HEK293 (cell line): ENCODE results near the gene VPS4A.
A peak's percentile ranks its signal among the peaks of the same experiment; 100 is the strongest.

Experiments
- GLIS2 ChIP-seq: fragments of 450-650 bp; formaldehyde crosslinking; IDR thresholded peaks from 2 replicates; pipeline ENCODE4 v1.5.1; 2016; ENCODE audit warnings: missing biosample characterization, missing genetic modification characterization
- MZF1 ChIP-seq: fragments of 450-650 bp; formaldehyde crosslinking; IDR thresholded peaks from 2 replicates; pipeline ENCODE4 v1.5.1; 2017; ENCODE audit warnings: missing biosample characterization, missing genetic modification characterization, borderline replicate concordance
- REPIN1 ChIP-seq: fragments of 450-650 bp; formaldehyde crosslinking; IDR thresholded peaks from 2 replicates; pipeline ENCODE4 v1.5.1; 2017; ENCODE audit warnings: missing biosample characterization, missing genetic modification characterization, low read depth
- SCRT1 ChIP-seq: fragments of 450-650 bp; formaldehyde crosslinking; IDR thresholded peaks from 2 replicates; pipeline ENCODE4 v1.5.1; 2016; ENCODE audit warnings: missing biosample characterization, missing genetic modification characterization, borderline replicate concordance
- ZEB2 ChIP-seq: fragments of 450-650 bp; formaldehyde crosslinking; IDR thresholded peaks from 2 replicates; pipeline ENCODE4 v1.5.1; 2016; ENCODE audit warnings: missing biosample characterization, missing genetic modification characterization
- ZFHX2 ChIP-seq: fragments of 450-650 bp; formaldehyde crosslinking; conservative IDR thresholded peaks from 2 replicates; pipeline ENCODE4 v1.5.1; 2016; ENCODE audit warnings: missing biosample characterization, missing genetic modification characterization
- ZNF114 ChIP-seq: fragments of 450-650 bp; formaldehyde crosslinking; IDR thresholded peaks from 2 replicates; pipeline ENCODE4 v1.5.0; 2017; ENCODE audit warnings: missing biosample characterization, missing genetic modification characterization
- ZNF121 ChIP-seq: fragments of 450-650 bp; formaldehyde crosslinking; IDR thresholded peaks from 2 replicates; pipeline ENCODE4 v1.5.1; 2016; ENCODE audit warnings: missing biosample characterization, missing genetic modification characterization
- ZNF138 ChIP-seq: fragments of 450-650 bp; formaldehyde crosslinking; IDR thresholded peaks from 2 replicates; pipeline ENCODE4 v1.5.1; 2016; ENCODE audit warnings: missing biosample characterization, missing genetic modification characterization, borderline replicate concordance
- ZNF140 ChIP-seq: fragments of 450-650 bp; formaldehyde crosslinking; IDR thresholded peaks from 2 replicates; pipeline ENCODE4 v1.5.1; 2016; ENCODE audit warnings: missing biosample characterization, missing genetic modification characterization
- ZNF16 ChIP-seq: fragments of 450-650 bp; formaldehyde crosslinking; IDR thresholded peaks from 2 replicates; pipeline ENCODE4 v1.5.1; 2016; ENCODE audit warnings: low read depth, missing biosample characterization, missing genetic modification characterization
- ZNF175 ChIP-seq: fragments of 450-650 bp; formaldehyde crosslinking; IDR thresholded peaks from 2 replicates; pipeline ENCODE4 v1.5.1; 2016; ENCODE audit warnings: missing biosample characterization, missing genetic modification characterization
- ZNF184 ChIP-seq: fragments of 450-650 bp; IDR thresholded peaks from 2 replicates; pipeline ENCODE4 v1.5.1; 2018; ENCODE audit warnings: missing biosample characterization, mild to moderate bottlenecking, missing genetic modification characterization
- ZNF19 ChIP-seq: fragments of 450-650 bp; formaldehyde crosslinking; IDR thresholded peaks from 2 replicates; pipeline ENCODE4; 2016; ENCODE audit warnings: missing biosample characterization, missing genetic modification characterization, low read depth
- ZNF223 ChIP-seq: fragments of 450-650 bp; formaldehyde crosslinking; IDR thresholded peaks from 2 replicates; pipeline ENCODE4 v1.5.1; 2016; ENCODE audit warnings: missing biosample characterization, missing genetic modification characterization
- ZNF266 ChIP-seq: fragments of 450-650 bp; formaldehyde crosslinking; IDR thresholded peaks from 2 replicates; pipeline ENCODE4 v1.5.1; 2016; ENCODE audit warnings: missing biosample characterization, missing genetic modification characterization, low read depth
- ZNF274 ChIP-seq, 2 experiments: fragments of 200-500 bp in 1 of 2; fragments of 450-650 bp in 1 of 2; sonication (Bioruptor generic) in 1 of 2; formaldehyde crosslinking in 1 of 2; IDR thresholded peaks; 2 replicates each; pipeline versions ENCODE4 v1.5.1 to v1.6.1; 2014 to 2016; ENCODE audit warnings: borderline replicate concordance in 1 of 2, inconsistent platforms in 1 of 2, low read length in 1 of 2, missing biosample characterization in 1 of 2, missing genetic modification characterization in 1 of 2
- ZNF394 ChIP-seq: fragments of 450-650 bp; formaldehyde crosslinking; IDR thresholded peaks from 2 replicates; pipeline ENCODE4 v1.5.1; 2016; ENCODE audit warnings: missing biosample characterization, missing genetic modification characterization, mild to moderate bottlenecking, moderate library complexity, borderline replicate concordance
- ZNF473 ChIP-seq: fragments of 450-650 bp; formaldehyde crosslinking; IDR thresholded peaks from 2 replicates; pipeline ENCODE4 v1.5.1; 2017; ENCODE audit warnings: missing biosample characterization, missing genetic modification characterization
- ZNF529 ChIP-seq: fragments of 450-650 bp; formaldehyde crosslinking; IDR thresholded peaks from 2 replicates; pipeline ENCODE4 v1.5.1; 2017; ENCODE audit warnings: missing genetic modification characterization, missing biosample characterization; ENCODE audit not compliant: insufficient replicate concordance
- ZNF548 ChIP-seq: fragments of 450-650 bp; formaldehyde crosslinking; IDR thresholded peaks from 2 replicates; pipeline ENCODE4 v1.5.1; 2016; ENCODE audit warnings: missing biosample characterization, missing genetic modification characterization
- ZNF561 ChIP-seq: fragments of 450-650 bp; IDR thresholded peaks from 2 replicates; pipeline ENCODE4 v1.5.1; 2018; ENCODE audit warnings: missing biosample characterization, missing genetic modification characterization, borderline replicate concordance
- ZNF600 ChIP-seq: fragments of 450-650 bp; formaldehyde crosslinking; IDR thresholded peaks from 2 replicates; pipeline ENCODE4 v1.5.1; 2016; ENCODE audit warnings: missing biosample characterization, missing genetic modification characterization
- ZNF624 ChIP-seq: fragments of 450-650 bp; formaldehyde crosslinking; IDR thresholded peaks from 2 replicates; pipeline ENCODE4 v1.5.1; 2017; ENCODE audit warnings: missing biosample characterization, missing genetic modification characterization
- ZNF707 ChIP-seq: fragments of 450-650 bp; formaldehyde crosslinking; IDR thresholded peaks from 2 replicates; pipeline ENCODE4 v1.5.1; 2016; ENCODE audit warnings: missing biosample characterization, missing genetic modification characterization
- ZNF747 ChIP-seq: fragments of 450-650 bp; formaldehyde crosslinking; IDR thresholded peaks from 2 replicates; pipeline ENCODE4 v1.5.1; 2016; ENCODE audit warnings: missing biosample characterization, missing genetic modification characterization
- ZNF76 ChIP-seq: fragments of 450-650 bp; formaldehyde crosslinking; IDR thresholded peaks from 2 replicates; pipeline ENCODE4; 2016; ENCODE audit warnings: low read depth, missing biosample characterization, missing genetic modification characterization, borderline replicate concordance
- ZNF776 ChIP-seq: fragments of 450-650 bp; formaldehyde crosslinking; IDR thresholded peaks from 2 replicates; pipeline ENCODE4 v1.5.0; 2017; ENCODE audit warnings: missing biosample characterization, missing genetic modification characterization, borderline replicate concordance
- ZNF843 ChIP-seq: fragments of 450-650 bp; formaldehyde crosslinking; IDR thresholded peaks from 2 replicates; pipeline ENCODE4 v1.5.1; 2016; ENCODE audit warnings: missing biosample characterization, missing genetic modification characterization
- ZSCAN16 ChIP-seq: fragments of 450-650 bp; formaldehyde crosslinking; IDR thresholded peaks from 2 replicates; pipeline ENCODE4 v1.5.1; 2016; ENCODE audit warnings: missing biosample characterization, missing genetic modification characterization
- ZXDB ChIP-seq: fragments of 450-650 bp; formaldehyde crosslinking; IDR thresholded peaks from 2 replicates; pipeline ENCODE4 v1.5.1; 2016; ENCODE audit warnings: missing biosample characterization, missing genetic modification characterization
- TF ChIP-seq, protein P1 (sequence below): fragments of 450-650 bp; formaldehyde crosslinking; IDR thresholded peaks from 2 replicates; pipeline ENCODE4 v1.5.1; 2016; ENCODE audit warnings: missing biosample characterization, missing genetic modification characterization
- TF ChIP-seq, protein P2 (sequence below): fragments of 450-650 bp; formaldehyde crosslinking; IDR thresholded peaks from 2 replicates; pipeline ENCODE4 v1.5.1; 2016; ENCODE audit warnings: missing biosample characterization, missing genetic modification characterization
- TF ChIP-seq, protein P3 (sequence below): fragments of 450-650 bp; formaldehyde crosslinking; IDR thresholded peaks from 2 replicates; pipeline ENCODE4 v1.5.1; 2016; ENCODE audit warnings: missing biosample characterization, missing genetic modification characterization
- TF ChIP-seq, protein P4 (sequence below): fragments of 450-650 bp; formaldehyde crosslinking; optimal IDR thresholded peaks from 2 replicates; pipeline ENCODE3; 2016; ENCODE audit warnings: missing biosample characterization, mild to moderate bottlenecking, missing genetic modification characterization
- TF ChIP-seq, protein P5 (sequence below): fragments of 450-650 bp; formaldehyde crosslinking; IDR thresholded peaks from 2 replicates; pipeline ENCODE4 v1.5.1; 2017; ENCODE audit warnings: missing biosample characterization, missing genetic modification characterization

VPS4A gene

DNA sequence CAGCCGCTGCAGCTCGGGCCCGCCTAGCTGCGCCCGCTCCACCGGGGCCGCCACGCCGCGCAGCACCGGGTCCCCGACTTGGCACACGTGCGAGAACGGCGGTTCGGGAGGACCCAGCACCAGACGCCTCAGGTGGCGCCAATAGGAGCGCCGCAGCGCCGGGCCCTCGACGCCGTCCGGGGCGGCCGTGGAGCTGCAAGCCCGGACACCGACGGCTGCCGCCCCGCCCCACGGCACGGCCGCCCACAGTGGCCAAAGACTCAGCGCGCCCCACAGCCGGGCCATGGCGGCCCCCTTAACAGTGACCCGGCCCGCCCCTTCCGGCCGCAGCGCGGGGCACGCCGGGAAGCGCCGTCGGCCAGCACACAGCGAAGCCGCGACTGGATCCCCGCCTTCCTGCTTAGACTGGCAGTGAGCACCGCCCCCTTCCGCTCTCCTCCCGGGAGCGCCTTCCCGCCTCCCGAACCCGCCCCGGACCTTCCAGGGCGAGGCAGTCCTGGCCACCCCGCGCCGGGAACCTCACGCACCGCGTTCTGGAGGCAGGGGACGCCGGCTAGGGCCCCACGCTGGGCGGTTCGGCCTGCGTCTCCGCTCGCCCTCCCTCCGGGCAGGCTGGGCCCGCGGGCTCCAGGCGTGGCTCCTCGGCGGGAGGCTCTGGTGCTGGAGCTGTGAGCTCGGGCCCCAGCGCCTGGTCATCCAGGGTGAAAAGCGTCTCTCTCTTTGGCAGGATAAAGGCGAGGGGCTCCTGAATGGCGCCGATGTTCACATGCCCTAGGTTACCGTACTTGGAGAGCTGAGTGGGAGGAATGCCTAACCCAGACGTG, 19.3 kb downstream of the VPS4A start, which contains the start of gene PDF (continued):
- TF ChIP-seq ZNF529 (no peak), ZNF747 (tag by site-specific recombination) (no peak), REPIN1 (tag by site-specific recombination) (no peak), ZNF76 (tag by site-specific recombination) (peak; percentile 91), ZNF175 (tag by site-specific recombination) (no peak), ZEB2 (tag by site-specific recombination) (peak; percentile 57; the same call in 1 of the 2 replicates), ZNF19 (no peak), MZF1 (tag by site-specific recombination) (no peak), ZNF776 (tag by site-specific recombination) (no peak), ZNF266 (tag by site-specific recombination) (no peak), ZNF140 (tag by site-specific recombination) (no peak), ZNF121 (tag by site-specific recombination) (no peak), ZFHX2 (tag by site-specific recombination) (no peak; the same call in none of the 2 replicates), ZNF843 (tag by site-specific recombination) (0 out of 2 replicates have a peak, but pooled peaks have one; percentile 47), ZNF561 (tag by site-specific recombination) (no peak; the same call in 1 of the 2 replicates), ZNF624 (tag by site-specific recombination) (no peak), ZNF274 (IDR thresholded peaks at IDR 0.05; ENCODE audit: low read length) (no peak), ZNF274 (tag by site-specific recombination; IDR thresholded peaks at IDR 0.05; ENCODE audit: borderline replicate concordance) (no peak), ZNF473 (tag by site-specific recombination) (no peak), GLIS2 (peak; percentile 94), ZSCAN16 (tag by site-specific recombination) (no peak), ZNF394 (tag by site-specific recombination) (0 out of 2 replicates have a peak, but pooled peaks have one; percentile 32), ZNF114 (tag by site-specific recombination) (no peak), ZNF184 (no peak), ZNF138 (tag by site-specific recombination) (no peak), ZXDB (peak; percentile 78), ZNF548 (tag by site-specific recombination) (no peak), SCRT1 (tag by site-specific recombination) (no peak), ZNF707 (tag by site-specific recombination) (no peak), ZNF600 (peak; percentile 92), ZNF16 (tag by site-specific recombination) (no peak), ZNF223 (tag by site-specific recombination) (peak; percentile 88; the same call in 1 of the 2 replicates)
- TF ChIP-seq, protein P1, sequence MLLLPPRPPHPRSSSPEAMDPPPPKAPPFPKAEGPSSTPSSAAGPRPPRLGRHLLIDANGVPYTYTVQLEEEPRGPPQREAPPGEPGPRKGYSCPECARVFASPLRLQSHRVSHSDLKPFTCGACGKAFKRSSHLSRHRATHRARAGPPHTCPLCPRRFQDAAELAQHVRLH, result no peak
- TF ChIP-seq, protein P2, sequence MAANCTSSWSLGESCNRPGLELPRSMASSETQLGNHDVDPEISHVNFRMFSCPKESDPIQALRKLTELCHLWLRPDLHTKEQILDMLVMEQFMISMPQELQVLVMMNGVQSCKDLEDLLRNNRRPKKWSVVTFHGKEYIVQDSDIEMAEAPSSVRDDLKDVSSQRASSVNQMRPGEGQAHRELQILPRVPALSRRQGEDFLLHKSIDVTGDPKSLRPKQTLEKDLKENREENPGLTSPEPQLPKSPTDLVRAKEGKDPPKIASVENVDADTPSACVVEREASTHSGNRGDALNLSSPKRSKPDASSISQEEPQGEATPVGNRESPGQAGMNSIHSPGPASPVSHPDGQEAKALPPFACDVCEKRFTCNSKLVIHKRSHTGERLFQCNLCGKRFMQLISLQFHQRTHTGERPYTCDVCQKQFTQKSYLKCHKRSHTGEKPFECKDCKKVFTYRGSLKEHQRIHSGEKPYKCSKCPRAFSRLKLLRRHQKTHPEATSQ, result no peak
- TF ChIP-seq, protein P3, sequence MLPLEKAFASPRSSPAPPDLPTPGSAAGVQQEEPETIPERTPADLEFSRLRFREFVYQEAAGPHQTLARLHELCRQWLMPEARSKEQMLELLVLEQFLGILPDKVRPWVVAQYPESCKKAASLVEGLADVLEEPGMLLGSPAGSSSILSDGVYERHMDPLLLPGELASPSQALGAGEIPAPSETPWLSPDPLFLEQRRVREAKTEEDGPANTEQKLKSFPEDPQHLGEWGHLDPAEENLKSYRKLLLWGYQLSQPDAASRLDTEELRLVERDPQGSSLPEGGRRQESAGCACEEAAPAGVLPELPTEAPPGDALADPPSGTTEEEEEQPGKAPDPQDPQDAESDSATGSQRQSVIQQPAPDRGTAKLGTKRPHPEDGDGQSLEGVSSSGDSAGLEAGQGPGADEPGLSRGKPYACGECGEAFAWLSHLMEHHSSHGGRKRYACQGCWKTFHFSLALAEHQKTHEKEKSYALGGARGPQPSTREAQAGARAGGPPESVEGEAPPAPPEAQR (tag by site-specific recombination), result no peak
- TF ChIP-seq, protein P4, sequence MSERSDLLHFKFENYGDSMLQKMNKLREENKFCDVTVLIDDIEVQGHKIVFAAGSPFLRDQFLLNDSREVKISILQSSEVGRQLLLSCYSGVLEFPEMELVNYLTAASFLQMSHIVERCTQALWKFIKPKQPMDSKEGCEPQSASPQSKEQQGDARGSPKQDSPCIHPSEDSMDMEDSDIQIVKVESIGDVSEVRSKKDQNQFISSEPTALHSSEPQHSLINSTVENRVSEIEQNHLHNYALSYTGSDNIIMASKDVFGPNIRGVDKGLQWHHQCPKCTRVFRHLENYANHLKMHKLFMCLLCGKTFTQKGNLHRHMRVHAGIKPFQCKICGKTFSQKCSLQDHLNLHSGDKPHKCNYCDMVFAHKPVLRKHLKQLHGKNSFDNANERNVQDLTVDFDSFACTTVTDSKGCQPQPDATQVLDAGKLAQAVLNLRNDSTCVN, result peak; percentile 61
- TF ChIP-seq, protein P5, sequence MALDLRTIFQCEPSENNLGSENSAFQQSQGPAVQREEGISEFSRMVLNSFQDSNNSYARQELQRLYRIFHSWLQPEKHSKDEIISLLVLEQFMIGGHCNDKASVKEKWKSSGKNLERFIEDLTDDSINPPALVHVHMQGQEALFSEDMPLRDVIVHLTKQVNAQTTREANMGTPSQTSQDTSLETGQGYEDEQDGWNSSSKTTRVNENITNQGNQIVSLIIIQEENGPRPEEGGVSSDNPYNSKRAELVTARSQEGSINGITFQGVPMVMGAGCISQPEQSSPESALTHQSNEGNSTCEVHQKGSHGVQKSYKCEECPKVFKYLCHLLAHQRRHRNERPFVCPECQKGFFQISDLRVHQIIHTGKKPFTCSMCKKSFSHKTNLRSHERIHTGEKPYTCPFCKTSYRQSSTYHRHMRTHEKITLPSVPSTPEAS (tag by site-specific recombination), result no peak
